Chondrocyte (in vitro differentiated cells): Measurements from ENCODE around the gene CDC6. TPM values are rescaled to one million over a fixed set of nuclear protein-coding genes. Genes with fewer than 3 reads are reported as not detected.

Experiments used
- DNase-seq: peaks from one replicate; pipeline ENCODE4 v3.0.0; 2021; ENCODE audit warnings: mixed read lengths, low spot score
- H3K27ac Mint-ChIP-seq: one replicate; pipeline ENCODE4 v1.8.0; 2021; ENCODE audit warnings: mild to moderate bottlenecking, moderate library complexity, mixed read lengths; ENCODE audit not compliant: unreplicated experiment
- H3K27me3 Mint-ChIP-seq: 2 replicates; pipeline ENCODE4 v1.8.0; 2021; ENCODE audit warnings: low read depth, mixed read lengths
- H3K36me3 Mint-ChIP-seq: 2 replicates; pipeline ENCODE4 v1.8.0; 2021; ENCODE audit warnings: low read depth, mixed read lengths
- H3K4me1 Mint-ChIP-seq: 2 replicates; pipeline ENCODE4 v1.8.0; 2021; ENCODE audit warnings: low read depth, mild to moderate bottlenecking, mixed read lengths
- H3K4me3 Mint-ChIP-seq: one replicate; pipeline ENCODE4 v1.8.0; 2021; ENCODE audit warnings: mild to moderate bottlenecking, moderate library complexity, mixed read lengths; ENCODE audit not compliant: unreplicated experiment
- H3K9me3 Mint-ChIP-seq: 2 replicates; pipeline ENCODE4 v1.8.0; 2021; ENCODE audit warnings: low read depth, mixed read lengths
- total RNA-seq: library from RNA; stranded (reverse); gene quantifications from 3 replicates; pipeline ENCODE4 v1.2.1, GENCODE V29; 2021
- TF ChIP-seq, protein P1 (sequence below): fragments of 200-600 bp; sonication (generic); IDR thresholded peaks from 2 replicates; pipeline ENCODE4 v1.5.0; 2021; ENCODE audit warnings: antibody characterized with exemption, mild to moderate bottlenecking, moderate library complexity

The CDC6 gene
- total RNA-seq, 1 donor from 2014 or later: 9.9 TPM

DNA sequence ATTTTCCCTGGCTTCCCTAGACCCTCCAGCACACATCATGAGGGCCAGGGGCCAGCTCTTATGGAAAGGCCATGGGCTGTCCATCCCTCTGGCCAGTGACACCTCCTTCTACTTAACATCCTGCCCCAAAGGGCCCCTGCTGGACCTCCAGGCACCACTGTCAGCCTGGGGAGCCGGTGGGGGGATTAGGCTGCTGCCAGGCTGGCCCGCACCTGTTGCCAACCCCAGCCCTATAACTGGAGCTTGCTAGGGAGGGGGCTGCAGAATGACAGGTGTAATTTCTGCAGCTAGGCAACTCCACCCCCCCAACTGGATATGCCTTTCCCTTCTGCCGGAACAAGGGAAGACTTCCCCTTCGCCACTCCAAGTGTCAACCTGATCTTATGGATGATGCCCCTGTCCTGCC, 33.8 kb downstream of the CDC6 start:
- Mint-ChIP-seq H3K4me3 (peak overlapping the region; percentile 95), H3K36me3 (no peaks in the 10 kb centered on the region), H3K4me1 (peaks cover 84% of the 10 kb centered on the region), H3K9me3 (no peaks in the 10 kb centered on the region), H3K27ac (peak overlapping the region; percentile 99), H3K27me3 (no peaks in the 10 kb centered on the region)
- TF ChIP-seq, protein P1, sequence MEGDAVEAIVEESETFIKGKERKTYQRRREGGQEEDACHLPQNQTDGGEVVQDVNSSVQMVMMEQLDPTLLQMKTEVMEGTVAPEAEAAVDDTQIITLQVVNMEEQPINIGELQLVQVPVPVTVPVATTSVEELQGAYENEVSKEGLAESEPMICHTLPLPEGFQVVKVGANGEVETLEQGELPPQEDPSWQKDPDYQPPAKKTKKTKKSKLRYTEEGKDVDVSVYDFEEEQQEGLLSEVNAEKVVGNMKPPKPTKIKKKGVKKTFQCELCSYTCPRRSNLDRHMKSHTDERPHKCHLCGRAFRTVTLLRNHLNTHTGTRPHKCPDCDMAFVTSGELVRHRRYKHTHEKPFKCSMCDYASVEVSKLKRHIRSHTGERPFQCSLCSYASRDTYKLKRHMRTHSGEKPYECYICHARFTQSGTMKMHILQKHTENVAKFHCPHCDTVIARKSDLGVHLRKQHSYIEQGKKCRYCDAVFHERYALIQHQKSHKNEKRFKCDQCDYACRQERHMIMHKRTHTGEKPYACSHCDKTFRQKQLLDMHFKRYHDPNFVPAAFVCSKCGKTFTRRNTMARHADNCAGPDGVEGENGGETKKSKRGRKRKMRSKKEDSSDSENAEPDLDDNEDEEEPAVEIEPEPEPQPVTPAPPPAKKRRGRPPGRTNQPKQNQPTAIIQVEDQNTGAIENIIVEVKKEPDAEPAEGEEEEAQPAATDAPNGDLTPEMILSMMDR: no peak
- DNase-seq: peak; percentile 83

DNA sequence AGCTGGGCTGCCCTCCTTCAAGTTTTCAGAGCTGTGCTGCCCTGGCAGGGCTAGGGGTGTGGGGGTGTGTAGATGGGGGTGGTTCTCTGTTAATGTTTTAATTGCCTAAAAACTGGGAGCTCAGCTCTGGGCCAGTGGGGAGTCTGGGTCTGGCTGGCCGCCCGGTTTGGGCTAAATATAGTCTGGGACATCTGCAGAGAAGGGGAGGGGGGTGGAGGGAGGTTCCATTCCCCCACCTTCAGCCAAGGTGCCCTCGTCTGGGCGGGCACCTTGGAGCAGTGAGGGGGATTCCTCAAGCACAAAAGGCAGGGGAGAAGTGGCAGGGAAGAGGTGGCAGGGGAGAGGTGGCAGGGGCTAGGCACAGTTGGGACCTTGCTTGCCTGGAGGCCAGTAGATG, 34.3 kb downstream of the CDC6 start:
- TF ChIP-seq, protein P1: no peak
- Mint-ChIP-seq H3K4me3 (peak overlapping the region; percentile 95), H3K9me3 (no peaks in the 10 kb centered on the region), H3K36me3 (no peaks in the 10 kb centered on the region), H3K27me3 (no peaks in the 10 kb centered on the region), H3K27ac (peak overlapping the region; percentile 99), H3K4me1 (peaks cover 86% of the 10 kb centered on the region)
- DNase-seq: peak; percentile 52

DNA sequence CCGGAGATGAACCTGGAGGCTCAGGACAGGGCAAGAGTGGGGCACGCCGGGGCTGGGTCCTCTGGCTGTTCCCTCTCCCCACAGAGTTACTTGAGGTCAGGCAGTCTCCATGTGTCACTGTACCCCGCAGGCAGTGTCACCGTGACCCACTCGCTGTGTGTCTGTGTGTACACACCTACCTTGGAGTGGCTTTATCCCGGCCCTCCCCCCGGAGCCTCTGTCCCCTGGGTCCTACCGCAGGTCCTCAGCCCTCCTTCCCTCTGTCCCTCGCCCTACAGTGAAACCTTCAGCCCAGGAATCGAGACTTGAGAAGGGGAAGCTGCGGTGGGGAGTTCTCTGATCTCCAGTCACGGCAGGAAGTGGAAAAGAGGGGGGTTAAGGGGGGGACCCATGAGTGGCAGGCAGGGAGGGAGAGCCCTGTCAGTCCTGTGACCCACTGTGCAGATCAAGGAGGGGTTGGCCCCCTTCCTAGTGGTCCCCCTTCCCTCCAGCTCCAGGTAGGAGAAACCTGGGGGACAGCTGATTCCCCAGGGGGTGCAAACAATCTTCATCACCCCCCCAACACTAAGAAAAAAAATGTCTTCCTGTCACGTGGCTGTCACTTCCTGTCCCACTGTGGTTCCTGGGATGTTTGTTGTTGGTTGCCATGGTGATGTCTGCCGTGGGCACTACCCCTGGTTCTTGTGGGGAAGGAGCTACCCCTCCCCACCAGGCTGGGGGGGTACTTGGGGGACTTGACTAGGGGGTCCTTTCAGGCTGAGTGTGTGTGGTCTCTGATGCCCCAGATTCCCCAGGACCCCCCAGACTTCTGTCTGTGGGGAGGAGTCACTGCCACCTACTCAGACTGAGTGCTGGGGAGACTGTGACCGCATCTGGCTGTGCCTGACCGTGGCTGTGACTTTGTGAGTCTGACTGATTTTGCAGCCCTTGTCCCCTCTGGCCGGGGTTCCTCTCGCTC, 35.0 kb downstream of the CDC6 start:
- H3K27ac Mint-ChIP-seq: peak overlapping the region; percentile 99
- no peaks in the 10 kb centered on the region for H3K36me3 Mint-ChIP-seq
- peak overlapping the region; percentile 95 for H3K4me3 Mint-ChIP-seq
- TF ChIP-seq, protein P1: no peak
- H3K9me3 Mint-ChIP-seq: no peaks in the 10 kb centered on the region
- DNase-seq: peak; percentile 90
- peaks cover 86% of the 10 kb centered on the region for H3K4me1 Mint-ChIP-seq
- H3K27me3 Mint-ChIP-seq: no peaks in the 10 kb centered on the region

DNA sequence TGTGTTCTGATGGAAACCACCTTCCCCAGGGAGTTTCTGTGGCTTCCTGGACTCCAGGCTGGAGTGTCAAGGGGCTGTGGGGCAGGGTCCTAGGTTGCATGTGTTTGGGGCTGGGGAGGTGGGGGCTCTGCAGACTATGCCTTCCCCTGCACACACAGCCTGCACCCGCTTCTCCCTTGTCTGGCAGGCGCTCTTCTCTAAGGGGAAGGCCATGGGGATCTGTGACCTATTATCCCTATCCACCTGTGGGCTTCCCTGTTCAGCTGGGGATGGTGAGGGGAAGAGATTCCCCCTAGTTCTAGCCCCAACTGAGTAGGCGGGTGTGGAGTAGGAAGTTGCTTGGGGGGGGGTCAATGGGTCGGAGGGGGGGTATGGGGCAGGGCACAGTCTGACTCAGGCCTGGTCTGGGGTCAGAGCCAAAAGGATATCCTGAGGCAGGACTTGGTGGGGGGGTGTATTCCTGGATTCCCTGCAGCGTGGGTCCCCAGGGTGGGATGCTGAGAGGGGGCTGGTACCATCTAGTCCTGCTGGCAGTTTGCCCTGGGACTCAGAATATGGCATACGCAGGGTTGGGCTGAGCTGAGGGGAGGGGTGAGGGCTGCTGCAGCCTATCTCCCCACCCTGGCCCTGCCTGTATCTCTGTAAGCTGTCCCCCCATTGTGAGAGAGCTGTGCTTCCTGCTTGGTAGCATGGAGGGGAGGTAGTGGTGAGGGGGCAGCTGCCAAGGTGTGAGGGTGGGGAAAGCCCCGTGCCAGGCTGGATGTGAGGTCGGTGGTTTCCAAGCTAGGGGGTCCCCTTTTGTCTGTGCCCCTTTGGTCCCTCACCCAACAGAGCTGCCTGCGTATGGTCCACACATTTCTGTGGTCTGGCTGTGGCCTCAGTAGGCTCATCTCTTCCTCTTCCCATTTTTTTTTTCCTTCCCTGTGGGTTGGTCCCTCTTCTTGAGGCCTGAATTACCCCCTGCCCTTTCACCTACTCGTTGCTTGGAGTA, 36.0 kb downstream of the CDC6 start:
- TF ChIP-seq, protein P1: no peak
- Mint-ChIP-seq H3K27me3 (no peaks in the 10 kb centered on the region), H3K4me3 (peak overlapping the region; percentile 49), H3K9me3 (no peaks in the 10 kb centered on the region), H3K4me1 (peaks cover 94% of the 10 kb centered on the region), H3K27ac (peak overlapping the region; percentile 99), H3K36me3 (no peaks in the 10 kb centered on the region)
- DNase-seq: peak; percentile 60
